ENCODE measurements around the gene ZFAND3. TPM values are rescaled to one million over a fixed set of nuclear protein-coding genes. Genes with fewer than 3 reads are reported as not detected.

The ZFAND3 gene
- total RNA-seq, 4 donors from 2014 or later: 37.3 to 70.1 (median 55.2) TPM

DNA sequence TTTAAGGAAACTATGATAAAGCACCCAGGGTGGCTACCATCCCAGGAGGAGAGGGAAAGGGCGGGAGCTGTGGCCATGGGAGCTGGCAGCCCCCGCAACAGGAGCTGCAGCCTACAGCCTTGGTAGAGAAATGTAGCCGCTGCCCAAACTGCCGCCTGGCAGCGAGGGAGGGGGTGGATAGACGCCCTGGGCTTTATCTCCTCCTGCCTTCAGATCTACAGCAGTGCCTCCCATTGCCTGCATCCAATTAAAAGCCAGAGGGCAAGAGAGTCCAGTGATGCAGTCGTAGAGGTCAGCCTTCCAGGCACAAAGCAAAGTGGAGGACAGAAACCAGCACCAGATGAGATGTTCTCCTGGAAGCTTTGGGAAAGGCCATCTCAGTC, 35.0 kb upstream of the ZFAND3 start:
- Histone ChIP-seq H3K4me1 (peaks cover 16 to 22% (median 20%) of the 10 kb centered on the region in 4 donors), H3K27me3 (peaks cover 0 to 6% (median 0%) of the 10 kb centered on the region in 4 donors), H3K27ac (replicated peaks in 1 of 4) (no peak overlapping the region), H3K9me3 (no peaks in the 10 kb centered on the region), H3K36me3 (no peaks in the 10 kb centered on the region), H3K4me3 (peak overlapping the region; percentile 46 to 62 (median 56))
- 75% methylated on average over 4 of the region's 7 CpGs for WGBS
- DNase-seq (ENCODE audit: extremely low spot score): no peak
- no peak for TF ChIP-seq EP300 (IDR thresholded peaks at IDR 0.05)
- TF ChIP-seq POLR2A (IDR thresholded peaks at IDR 0.05; ENCODE audit: low read depth): no peak
- TF ChIP-seq, protein P1, sequence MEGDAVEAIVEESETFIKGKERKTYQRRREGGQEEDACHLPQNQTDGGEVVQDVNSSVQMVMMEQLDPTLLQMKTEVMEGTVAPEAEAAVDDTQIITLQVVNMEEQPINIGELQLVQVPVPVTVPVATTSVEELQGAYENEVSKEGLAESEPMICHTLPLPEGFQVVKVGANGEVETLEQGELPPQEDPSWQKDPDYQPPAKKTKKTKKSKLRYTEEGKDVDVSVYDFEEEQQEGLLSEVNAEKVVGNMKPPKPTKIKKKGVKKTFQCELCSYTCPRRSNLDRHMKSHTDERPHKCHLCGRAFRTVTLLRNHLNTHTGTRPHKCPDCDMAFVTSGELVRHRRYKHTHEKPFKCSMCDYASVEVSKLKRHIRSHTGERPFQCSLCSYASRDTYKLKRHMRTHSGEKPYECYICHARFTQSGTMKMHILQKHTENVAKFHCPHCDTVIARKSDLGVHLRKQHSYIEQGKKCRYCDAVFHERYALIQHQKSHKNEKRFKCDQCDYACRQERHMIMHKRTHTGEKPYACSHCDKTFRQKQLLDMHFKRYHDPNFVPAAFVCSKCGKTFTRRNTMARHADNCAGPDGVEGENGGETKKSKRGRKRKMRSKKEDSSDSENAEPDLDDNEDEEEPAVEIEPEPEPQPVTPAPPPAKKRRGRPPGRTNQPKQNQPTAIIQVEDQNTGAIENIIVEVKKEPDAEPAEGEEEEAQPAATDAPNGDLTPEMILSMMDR (IDR thresholded peaks at IDR 0.05): no peak
- TF ChIP-seq POLR2AphosphoS5 (IDR thresholded peaks at IDR 0.05): no peak
- intact Hi-C loops (cut with DNase I): no loop called here

DNA sequence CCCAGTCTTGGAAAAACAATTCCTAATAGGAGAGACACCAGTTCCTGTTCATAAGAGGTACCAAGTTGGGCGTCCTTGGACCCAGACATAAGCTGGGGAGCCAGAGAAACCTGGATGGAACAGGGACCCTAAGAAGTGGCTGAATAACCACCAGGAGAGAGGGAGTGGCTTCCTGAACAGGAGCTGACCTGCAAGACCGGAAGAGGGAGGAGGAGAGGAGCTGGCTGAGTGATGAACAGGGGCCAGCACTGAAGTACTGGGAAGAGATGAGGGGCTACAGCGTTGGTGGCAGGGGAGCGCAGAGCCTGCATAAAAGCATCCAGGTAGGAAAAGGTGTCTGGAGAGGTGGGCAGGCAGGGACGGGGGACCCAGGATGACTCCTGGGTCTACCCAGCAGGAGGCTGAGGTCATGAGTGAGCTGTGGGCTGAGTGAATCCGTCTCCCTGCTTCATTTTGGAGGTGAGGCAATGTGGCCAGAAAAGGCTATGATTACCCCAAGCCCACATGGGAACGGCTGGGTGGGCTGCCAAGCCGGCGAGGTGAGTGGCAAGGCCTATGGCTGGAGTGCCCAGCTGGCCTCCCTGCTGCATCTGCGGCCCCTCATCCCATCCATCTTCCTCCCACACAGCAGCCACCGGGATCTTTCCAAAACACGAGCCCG, 34.4 kb upstream of the ZFAND3 start:
- WGBS: 80% methylated on average over 13 of the region's 13 CpGs
- H3K27ac ChIP-seq (replicated peaks in 1 of 4): no peak overlapping the region
- no peak for DNase-seq (ENCODE audit: extremely low spot score)
- intact Hi-C loops (cut with DNase I): no loop called here
- no peaks in the 10 kb centered on the region for H3K36me3 ChIP-seq
- peaks cover 16 to 22% (median 20%) of the 10 kb centered on the region in 4 donors for H3K4me1 ChIP-seq
- H3K27me3 ChIP-seq: peaks cover 0 to 6% (median 0%) of the 10 kb centered on the region in 4 donors
- TF ChIP-seq, protein P1 (IDR thresholded peaks at IDR 0.05): no peak
- no peak for TF ChIP-seq POLR2A (IDR thresholded peaks at IDR 0.05; ENCODE audit: low read depth)
- no peak for TF ChIP-seq POLR2AphosphoS5 (IDR thresholded peaks at IDR 0.05)
- TF ChIP-seq EP300 (IDR thresholded peaks at IDR 0.05): no peak
- H3K4me3 ChIP-seq: no peak overlapping the region
- no peaks in the 10 kb centered on the region for H3K9me3 ChIP-seq

DNA sequence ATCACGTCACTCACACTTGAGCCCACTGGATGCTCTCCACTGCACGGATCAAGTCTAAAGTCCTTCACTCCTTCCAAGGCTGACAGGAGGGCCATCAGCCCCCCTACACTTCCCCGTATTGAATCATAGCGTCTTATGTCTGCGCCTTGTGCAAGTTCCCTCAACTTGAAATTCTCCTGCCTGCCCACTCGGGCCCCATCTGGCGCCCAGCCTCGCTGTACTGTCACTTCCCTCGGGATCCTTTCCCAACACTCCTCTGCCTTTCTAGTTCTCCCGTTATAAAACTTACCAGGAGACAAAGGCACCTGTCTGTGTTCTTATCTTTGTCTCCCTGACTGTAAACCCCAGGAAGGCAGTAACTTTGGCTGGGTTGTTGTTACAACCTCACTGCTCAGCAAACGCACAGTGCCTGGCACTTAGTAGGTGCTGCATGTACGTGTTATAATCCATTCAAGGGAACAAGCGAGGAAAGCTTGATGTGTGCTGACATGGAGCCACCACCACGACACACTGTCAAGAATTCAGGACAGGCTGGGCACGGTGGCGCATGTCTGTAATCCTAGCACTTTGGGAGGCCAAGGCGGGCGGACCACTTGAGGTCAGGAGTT, 33.8 kb upstream of the ZFAND3 start:
- TF ChIP-seq POLR2A (IDR thresholded peaks at IDR 0.05; ENCODE audit: low read depth) (no peak), EP300 (IDR thresholded peaks at IDR 0.05) (no peak), POLR2AphosphoS5 (IDR thresholded peaks at IDR 0.05) (no peak)
- TF ChIP-seq, protein P1 (IDR thresholded peaks at IDR 0.05): no peak
- H3K4me3 ChIP-seq: no peak overlapping the region
- H3K27ac ChIP-seq (replicated peaks in 1 of 4): no peak overlapping the region
- 84% methylated on average over 18 of the region's 18 CpGs for WGBS
- H3K4me1 ChIP-seq: peaks cover 16 to 24% (median 21%) of the 10 kb centered on the region in 4 donors
- H3K36me3 ChIP-seq: no peaks in the 10 kb centered on the region
- intact Hi-C loops (cut with DNase I): no loop called here
- DNase-seq (ENCODE audit: extremely low spot score): no peak
- no peaks in the 10 kb centered on the region for H3K9me3 ChIP-seq
- peaks cover 0 to 6% (median 0%) of the 10 kb centered on the region in 4 donors for H3K27me3 ChIP-seq

DNA sequence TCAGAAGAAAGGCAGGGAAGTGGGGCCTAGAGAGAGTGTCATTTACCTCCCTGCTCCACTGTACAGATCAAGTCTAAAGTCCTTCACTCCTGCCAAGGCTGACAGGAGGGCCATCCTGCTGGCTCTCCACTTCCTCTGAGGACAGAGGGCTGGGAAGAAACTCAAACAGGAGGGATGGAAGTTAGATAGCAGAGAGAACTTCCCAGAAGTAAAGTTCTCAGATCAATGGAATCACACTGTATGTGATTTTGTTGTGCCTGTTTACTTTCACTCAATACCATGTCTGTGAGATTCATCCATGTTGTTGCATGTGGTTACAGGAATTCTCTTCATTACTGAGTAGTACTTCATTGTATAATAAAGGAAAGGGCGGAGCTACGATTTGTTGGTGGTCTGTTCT, 32.3 kb upstream of the ZFAND3 start:
- Histone ChIP-seq H3K9me3 (no peaks in the 10 kb centered on the region), H3K36me3 (no peaks in the 10 kb centered on the region), H3K27me3 (peaks cover 0 to 6% (median 0%) of the 10 kb centered on the region in 4 donors), H3K4me3 (no peak overlapping the region), H3K27ac (replicated peaks in 1 of 4) (no peak overlapping the region), H3K4me1 (peaks cover 21 to 35% (median 33%) of the 10 kb centered on the region in 4 donors)
- DNase-seq (ENCODE audit: extremely low spot score): no peak
- intact Hi-C loops (cut with DNase I): no loop called here
- WGBS: 96% methylated on average over 2 of the region's 2 CpGs
- TF ChIP-seq POLR2A (IDR thresholded peaks at IDR 0.05; ENCODE audit: low read depth) (no peak), POLR2AphosphoS5 (IDR thresholded peaks at IDR 0.05) (no peak), EP300 (IDR thresholded peaks at IDR 0.05) (no peak)
- TF ChIP-seq, protein P1 (IDR thresholded peaks at IDR 0.05): no peak
